ENCODE results near the gene MYO1G.

DNA sequence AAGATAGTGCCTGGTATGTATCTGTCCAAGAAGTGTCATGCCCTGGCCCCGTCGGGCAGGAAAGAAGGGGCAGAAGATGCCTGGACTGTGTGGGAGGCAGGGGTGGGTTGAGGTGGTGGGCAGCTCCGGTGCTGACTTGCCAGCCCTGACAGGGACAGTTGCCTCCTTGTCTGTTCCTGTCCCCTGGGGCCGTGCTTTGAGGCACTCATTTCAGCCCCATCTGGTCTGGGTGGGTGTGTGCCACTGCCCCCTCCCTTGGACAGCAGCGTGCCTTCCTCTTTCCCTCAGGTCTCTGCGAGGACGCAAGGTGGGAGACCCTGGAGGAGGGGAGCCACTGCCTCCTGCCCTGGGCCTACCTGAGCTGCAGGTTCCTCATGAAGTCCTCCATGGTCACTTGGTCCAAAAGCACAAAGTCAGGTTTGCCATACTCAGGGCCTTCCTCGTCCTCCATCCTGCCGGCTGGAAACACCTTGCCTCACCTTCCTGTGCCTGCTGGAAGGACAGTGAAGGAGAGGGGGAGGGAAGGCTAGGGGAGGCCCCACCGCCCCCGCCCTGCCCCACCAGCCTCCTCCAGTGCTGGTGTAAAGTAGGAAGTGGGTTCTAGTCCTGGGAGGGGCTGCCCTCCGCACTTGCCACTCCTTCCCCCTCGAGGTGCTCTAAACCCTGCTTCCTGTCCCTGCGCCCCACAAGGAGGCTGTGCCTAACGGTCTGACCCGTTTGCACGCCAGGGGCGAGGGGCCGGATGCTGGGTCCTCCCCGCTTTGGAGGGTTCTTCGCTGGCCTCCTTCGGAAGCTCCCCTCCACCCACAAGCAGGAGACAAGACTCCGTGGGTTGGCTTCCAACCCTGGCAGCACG, at the start of gene MYO1G:
- TF ChIP-seq, protein P1, sequence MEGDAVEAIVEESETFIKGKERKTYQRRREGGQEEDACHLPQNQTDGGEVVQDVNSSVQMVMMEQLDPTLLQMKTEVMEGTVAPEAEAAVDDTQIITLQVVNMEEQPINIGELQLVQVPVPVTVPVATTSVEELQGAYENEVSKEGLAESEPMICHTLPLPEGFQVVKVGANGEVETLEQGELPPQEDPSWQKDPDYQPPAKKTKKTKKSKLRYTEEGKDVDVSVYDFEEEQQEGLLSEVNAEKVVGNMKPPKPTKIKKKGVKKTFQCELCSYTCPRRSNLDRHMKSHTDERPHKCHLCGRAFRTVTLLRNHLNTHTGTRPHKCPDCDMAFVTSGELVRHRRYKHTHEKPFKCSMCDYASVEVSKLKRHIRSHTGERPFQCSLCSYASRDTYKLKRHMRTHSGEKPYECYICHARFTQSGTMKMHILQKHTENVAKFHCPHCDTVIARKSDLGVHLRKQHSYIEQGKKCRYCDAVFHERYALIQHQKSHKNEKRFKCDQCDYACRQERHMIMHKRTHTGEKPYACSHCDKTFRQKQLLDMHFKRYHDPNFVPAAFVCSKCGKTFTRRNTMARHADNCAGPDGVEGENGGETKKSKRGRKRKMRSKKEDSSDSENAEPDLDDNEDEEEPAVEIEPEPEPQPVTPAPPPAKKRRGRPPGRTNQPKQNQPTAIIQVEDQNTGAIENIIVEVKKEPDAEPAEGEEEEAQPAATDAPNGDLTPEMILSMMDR (IDR thresholded peaks at IDR 0.05; ENCODE audit: poor library complexity), result no peak
- TF ChIP-seq EZH2 (IDR thresholded peaks at IDR 0.05; ENCODE audit: borderline replicate concordance) (no peak), EZH2phosphoT487 (IDR thresholded peaks at IDR 0.05; ENCODE audit: low read depth, severe bottlenecking, unreplicated experiment) (no peak)

Measured in hepatocyte (in vitro differentiated cells).